ENCODE measurements around the gene PARVB. TPM values are rescaled to one million over a fixed set of nuclear protein-coding genes. Genes with fewer than 3 reads are reported as not detected.

PARVB gene
- total and polyA plus RNA-seq, 2 of the 8 experiments (the other 6 are each of a cell fraction or from before 2014, with no cell fraction given): 14.5 to 18.6 TPM

DNA sequence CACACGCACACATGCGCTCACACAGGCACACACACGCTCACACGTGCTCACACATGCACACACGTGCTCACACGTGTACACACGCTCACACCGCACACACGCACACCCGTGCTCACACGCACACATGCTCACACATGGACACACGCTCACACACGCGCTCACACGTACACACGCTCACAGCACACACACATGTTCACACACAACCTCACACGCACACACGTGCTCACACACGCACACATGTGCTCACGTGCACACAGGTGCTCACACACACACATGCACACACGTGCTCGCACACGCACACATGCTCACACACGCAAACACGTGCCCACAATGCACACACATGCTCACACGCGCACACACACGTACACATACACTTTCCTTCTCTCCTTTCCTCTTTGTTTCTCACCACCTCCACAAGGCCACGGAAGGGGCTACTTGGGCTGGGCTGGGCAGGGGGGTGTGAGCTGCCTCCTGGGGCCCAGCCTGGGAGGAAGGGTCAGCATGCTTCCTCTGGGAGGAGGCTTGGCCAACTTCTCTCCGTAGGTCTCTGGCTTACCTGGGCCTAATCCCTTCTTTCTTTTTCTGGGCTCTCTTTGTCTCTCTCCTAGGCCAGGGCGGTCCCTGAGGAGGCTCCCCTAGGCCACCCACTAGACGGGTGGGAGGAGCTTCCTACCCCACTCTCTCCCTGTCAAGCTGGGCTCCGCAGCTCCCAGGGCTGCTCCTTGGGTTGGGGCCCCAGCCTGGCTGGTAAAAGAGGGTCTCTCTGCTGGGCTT is 122.2 kb downstream of the PARVB start:
- peak overlapping the region; percentile 66 to 76 for H3K4me2 ChIP-seq (ENCODE audit: insufficient read depth in 1 of 2, low read depth in 2 of 2, low read length in 2 of 2)
- H3K4ac ChIP-seq (replicated peaks; ENCODE audit: insufficient read length, low read depth, low read length): peak overlapping the region; percentile 100
- H3K4me1 ChIP-seq (replicated peaks in 1 of 4; ENCODE audit: control insufficient read depth in 3 of 4, insufficient read depth in 4 of 4, low read length in 3 of 4): peaks cover 19 to 48% (median 41%) of the 10 kb centered on the region in 4 experiments
- ChIA-PET POLR2A (ENCODE audit: partially characterized antibody) (interaction anchor here (0.7 to 4.4 kb wide), 9 partner anchors 9 to 65 kb away, joined by 3 to 22 read pairs (median 5); partner anchors contain the start of gene PARVG), CTCF (ENCODE audit: partially characterized antibody) (interaction anchor here (0.7 to 2.6 kb wide), 9 partner anchors 9 to 543 kb away, joined by 3 to 16 read pairs (median 3); no protein-coding TSS in a partner anchor)
- peak overlapping the region; percentile 100 for H3K14ac ChIP-seq (ENCODE audit: insufficient read length)
- peak; percentile 52 for FAIRE-seq
- H2BK15ac ChIP-seq (ENCODE audit: low read length): peak overlapping the region; percentile 99
- H3K18ac ChIP-seq (ENCODE audit: extremely low read depth, low read length): peak overlapping the region; percentile 99
- H2BK120ac ChIP-seq (replicated peaks; ENCODE audit: low read depth, low read length): peak overlapping the region; percentile 100
- H3K9ac ChIP-seq (replicated peaks in 1 of 4; ENCODE audit: extremely low read depth in 1 of 4, low read depth in 3 of 4, low read length in 3 of 4): peak overlapping the region in 3 of 4 experiments; percentile 1 to 66 (median 41); a peak in 5 of 7 replicates
- peak overlapping the region in 2 of 4 experiments; percentile 9 to 47; a peak in 2 of 8 replicates for H3K4me3 ChIP-seq (ENCODE audit: extremely low read depth in 1 of 4, insufficient read depth in 2 of 4, low read depth in 3 of 4, low read length in 4 of 4)
- no peaks in the 10 kb centered on the region for H3K9me3 ChIP-seq (ENCODE audit: insufficient read depth in 2 of 2, low read depth in 1 of 2, low read length in 1 of 2)
- peak overlapping the region; percentile 100 for H2BK5ac ChIP-seq (ENCODE audit: low read depth, low read length)
- H4K8ac ChIP-seq (ENCODE audit: extremely low read depth, insufficient read depth, low read length): peak overlapping the region; percentile 58
- H4K5ac ChIP-seq (ENCODE audit: insufficient read length, low read depth, low read length): peak overlapping the region; percentile 99
- H3K27ac ChIP-seq (ENCODE audit: low read depth, low read length): peak overlapping the region; percentile 86
- H2BK20ac ChIP-seq (ENCODE audit: low read length): peak overlapping the region; percentile 96
- H3K23ac ChIP-seq (ENCODE audit: insufficient read length): peak overlapping the region; percentile 100
- DNase-seq (ENCODE audit: low read depth in 1 of 2, low spot score in 2 of 2): peak in 1 of 2 experiments; percentile 72
- WGBS, 2 experiments (ENCODE audit: extremely low coverage in 1 of 2, insufficient coverage in 1 of 2, insufficient read length in 1 of 2, insufficient replicate concordance in 2 of 2, low coverage in 1 of 2, low lambda C conversion rate in 2 of 2, missing lambda C conversion rate in 1 of 2): 62% methylated on average over 33 of the region's 33 CpGs; no CpG with 5 or more reads in 1 of the 2 experiments
- H2AK5ac ChIP-seq (ENCODE audit: low read depth, low read length): peak overlapping the region; percentile 100
- no peaks in the 10 kb centered on the region for H3K36me3 ChIP-seq (ENCODE audit: control insufficient read depth in 2 of 4, insufficient read depth in 4 of 4, low read length in 3 of 4)
- H3K23me2 ChIP-seq (ENCODE audit: low read depth, low read length): peaks cover 7% of the 10 kb centered on the region
- peak overlapping the region; percentile 100 for H4K91ac ChIP-seq (replicated peaks; ENCODE audit: insufficient read length, low read length)
- H3K79me1 ChIP-seq (ENCODE audit: low read depth, low read length): no peaks in the 10 kb centered on the region
- H4K20me1 ChIP-seq (replicated peaks in 1 of 2; ENCODE audit: control insufficient read depth in 1 of 2, insufficient read depth in 2 of 2, low read length in 2 of 2): peaks cover 0 to 4% of the 10 kb centered on the region in 2 experiments
- H2BK12ac ChIP-seq (ENCODE audit: low read depth, low read length): peak overlapping the region; percentile 100
- peak overlapping the region; percentile 94 for H3K56ac ChIP-seq (replicated peaks; ENCODE audit: insufficient read length, low read depth, low read length)
- no peaks in the 10 kb centered on the region for H3K79me2 ChIP-seq (ENCODE audit: control insufficient read depth in 1 of 2, insufficient read depth in 2 of 2, low read length in 2 of 2)
- H3K27me3 ChIP-seq (replicated peaks in 1 of 4; ENCODE audit: control insufficient read depth in 3 of 4, extremely low read depth in 1 of 4, insufficient read depth in 3 of 4, low read length in 3 of 4): no peaks in the 10 kb centered on the region
- H2AFZ ChIP-seq (ENCODE audit: low read length): no peak overlapping the region
